Measurements from ENCODE around the gene GSTA4.
A peak's percentile ranks its signal among the peaks of the same experiment; 100 is the strongest.

GSTA4 gene

GRCh38 chr6:52995089-52995912 is at the start of gene GSTA4:
GSTA4 (minus strand) TSS chr6:52995284; CDS start chr6:52994243, 1,041 bp downstream.
- DNase-seq (ENCODE audit: low read depth in 3 of 3): peak; percentile 73 to 84 (median 81)

GRCh38 chr6:53044572-53044971 is 49.5 kb upstream of the GSTA4 start:
- no peak for DNase-seq (ENCODE audit: low read depth in 3 of 3)

GRCh38 chr6:53044071-53044470 is 49.0 kb upstream of the GSTA4 start:
- DNase-seq (ENCODE audit: low read depth in 3 of 3): no peak

GRCh38 chr6:53043581-53043980 is 48.5 kb upstream of the GSTA4 start:
- DNase-seq (ENCODE audit: low read depth in 3 of 3): no peak

GRCh38 chr6:53042112-53042511 is 47.0 kb upstream of the GSTA4 start:
- DNase-seq (ENCODE audit: low read depth in 3 of 3): no peak

GRCh38 chr6:53041356-53041755 is 46.3 kb upstream of the GSTA4 start:
- DNase-seq (ENCODE audit: low read depth in 3 of 3): no peak

- no peak for DNase-seq (ENCODE audit: low read depth in 3 of 3)
Measured at GRCh38 chr6:53038596-53038995, 43.5 kb upstream of the GSTA4 start.

GRCh38 chr6:53038141-53038540 is 43.1 kb upstream of the GSTA4 start:
- no peak for DNase-seq (ENCODE audit: low read depth in 3 of 3)

GRCh38 chr6:53035549-53036213 is 40.6 kb upstream of the GSTA4 start:
- DNase-seq (ENCODE audit: low read depth in 3 of 3): no peak

GRCh38 chr6:53033764-53034163 is 38.7 kb upstream of the GSTA4 start:
- no peak for DNase-seq (ENCODE audit: low read depth in 3 of 3)

- DNase-seq (ENCODE audit: low read depth in 3 of 3): no peak
Measured at GRCh38 chr6:53032849-53033248, 37.8 kb upstream of the GSTA4 start.

GRCh38 chr6:53031281-53031680 is 36.2 kb upstream of the GSTA4 start:
- no peak for DNase-seq (ENCODE audit: low read depth in 3 of 3)

GRCh38 chr6:53029761-53030160 is 34.7 kb upstream of the GSTA4 start:
- no peak for DNase-seq (ENCODE audit: low read depth in 3 of 3)

- no peak for DNase-seq (ENCODE audit: low read depth in 3 of 3)
Measured at GRCh38 chr6:53029257-53029656, 34.2 kb upstream of the GSTA4 start.

GRCh38 chr6:53028467-53028866 is 33.4 kb upstream of the GSTA4 start:
- DNase-seq (ENCODE audit: low read depth in 3 of 3): no peak

GRCh38 chr6:53027131-53027718 is 32.1 kb upstream of the GSTA4 start:
- no peak for DNase-seq (ENCODE audit: low read depth in 3 of 3)

- no peak for DNase-seq (ENCODE audit: low read depth in 3 of 3)
Measured at GRCh38 chr6:53026526-53026925, 31.4 kb upstream of the GSTA4 start.

- DNase-seq (ENCODE audit: low read depth in 3 of 3): no peak
Measured at GRCh38 chr6:53023323-53023722, 28.2 kb upstream of the GSTA4 start.

- no peak for DNase-seq (ENCODE audit: low read depth in 3 of 3)
Measured at GRCh38 chr6:53020005-53020744, 25.1 kb upstream of the GSTA4 start.

- no peak for DNase-seq (ENCODE audit: low read depth in 3 of 3)
Measured at GRCh38 chr6:53018446-53018845, 23.4 kb upstream of the GSTA4 start.

- DNase-seq (ENCODE audit: low read depth in 3 of 3): no peak
Measured at GRCh38 chr6:53015486-53015885, 20.4 kb upstream of the GSTA4 start.

- no peak for DNase-seq (ENCODE audit: low read depth in 3 of 3)
Measured at GRCh38 chr6:53014744-53015143, 19.7 kb upstream of the GSTA4 start.
